ENCODE results near the gene ADGRG1.

- no peak for TF ChIP-seq CTCF (IDR thresholded peaks at IDR 0.05)
- TF ChIP-seq ZNF138 (CRISPR knock-in tag; conservative IDR thresholded peaks at IDR 0.05): no peak
- TF ChIP-seq E2F5 (CRISPR knock-in tag; IDR thresholded peaks at IDR 0.05): no peak
- TF ChIP-seq USF2 (CRISPR knock-in tag; IDR thresholded peaks at IDR 0.05): no peak
- TF ChIP-seq SOX15 (CRISPR knock-in tag; IDR thresholded peaks at IDR 0.05): no peak
- TF ChIP-seq CREB1 (CRISPR knock-in tag; IDR thresholded peaks at IDR 0.05): no peak
- TF ChIP-seq ATF2 (CRISPR knock-in tag; IDR thresholded peaks at IDR 0.05; ENCODE audit: borderline replicate concordance, low read depth): no peak
- TF ChIP-seq NR2C2 (CRISPR knock-in tag; IDR thresholded peaks at IDR 0.05): no peak
- TF ChIP-seq E2F1 (CRISPR knock-in tag; IDR thresholded peaks at IDR 0.05): no peak
- TF ChIP-seq ZSCAN18 (CRISPR knock-in tag; IDR thresholded peaks at IDR 0.05): no peak
- TF ChIP-seq NFE2L1 (CRISPR knock-in tag; IDR thresholded peaks at IDR 0.05): no peak
- no peak for TF ChIP-seq CBFB (CRISPR knock-in tag; IDR thresholded peaks at IDR 0.05; ENCODE audit: low read depth)
- TF ChIP-seq TEAD4 (CRISPR knock-in tag; IDR thresholded peaks at IDR 0.05): no peak
These were observed 5.1 kb downstream of the ADGRG1 start for GRCh38 chr16:57633383-57634064.
